ENCODE measurements around the gene MSANTD1. TPM values are rescaled to one million over a fixed set of nuclear protein-coding genes. Genes with fewer than 3 reads are reported as not detected.

The MSANTD1 gene
- total RNA-seq, 1 experiment from 2014 or later: 0.55 TPM

GRCh38 chr4:3247399-3248177, 1.4 kb upstream of the MSANTD1 start:
- no peak for DNase-seq (ENCODE audit: low spot score)

- DNase-seq (ENCODE audit: low spot score): no peak
Measured at GRCh38 chr4:3248178-3248480, 830 bp upstream of the MSANTD1 start.

GRCh38 chr4:3249711-3250437, 915 bp downstream of the MSANTD1 start:
- DNase-seq (ENCODE audit: low spot score): no peak

- no peak for DNase-seq (ENCODE audit: low spot score)
Measured at GRCh38 chr4:3250438-3250955, 1.5 kb downstream of the MSANTD1 start.

GRCh38 chr4:3250956-3251690, 2.2 kb downstream of the MSANTD1 start:
- DNase-seq (ENCODE audit: low spot score): peak; percentile 44

- DNase-seq (ENCODE audit: low spot score): no peak
Measured at GRCh38 chr4:3251691-3252479, 2.9 kb downstream of the MSANTD1 start.

- DNase-seq (ENCODE audit: low spot score): no peak
Measured at GRCh38 chr4:3252480-3252828, 3.5 kb downstream of the MSANTD1 start.

GRCh38 chr4:3252831-3253641, 4.1 kb downstream of the MSANTD1 start:
- no peak for DNase-seq (ENCODE audit: low spot score)

GRCh38 chr4:3253808-3254207, 4.8 kb downstream of the MSANTD1 start:
- no peak for DNase-seq (ENCODE audit: low spot score)

- DNase-seq (ENCODE audit: low spot score): no peak
Measured at GRCh38 chr4:3254302-3255131, 5.6 kb downstream of the MSANTD1 start.

- DNase-seq (ENCODE audit: low spot score): no peak
Measured at GRCh38 chr4:3255611-3256186, 6.7 kb downstream of the MSANTD1 start.

- no peak for DNase-seq (ENCODE audit: low spot score)
Measured at GRCh38 chr4:3256230-3257102, 7.5 kb downstream of the MSANTD1 start.

- no peak for DNase-seq (ENCODE audit: low spot score)
Measured at GRCh38 chr4:3257103-3257555, 8.2 kb downstream of the MSANTD1 start.

- DNase-seq (ENCODE audit: low spot score): peak; percentile 64
Measured at GRCh38 chr4:3257556-3258482, 8.9 kb downstream of the MSANTD1 start.

- DNase-seq (ENCODE audit: low spot score): no peak
Measured at GRCh38 chr4:3261411-3262207, 12.7 kb downstream of the MSANTD1 start.

GRCh38 chr4:3262208-3263052, 13.5 kb downstream of the MSANTD1 start:
- DNase-seq (ENCODE audit: low spot score): no peak

Measured in A172 (cell line).